H9 (cell line): ENCODE data around the gene FAM174A. TPM values are rescaled to one million over a fixed set of nuclear protein-coding genes. Genes with fewer than 3 reads are reported as not detected.

Experiments used
- DNase-seq: peaks from one replicate; pipeline ENCODE4 v3.0.0-alpha.2; 2017
- H2AFZ ChIP-seq: one replicate; pipeline ENCODE4 v1.6.1; 2013; ENCODE audit warnings: mild to moderate bottlenecking, low read length, control low read depth, moderate library complexity
- H2AK5ac ChIP-seq: 2 replicates; pipeline ENCODE4 v1.6.1; 2013; ENCODE audit warnings: low read length, control low read depth, mixed read lengths; ENCODE audit not compliant: insufficient read length
- H2BK120ac ChIP-seq: one replicate; pipeline ENCODE4 v1.6.1; 2013; ENCODE audit warnings: low read depth, mild to moderate bottlenecking, low read length, control low read depth, inconsistent platforms; ENCODE audit not compliant: poor library complexity, severe bottlenecking
- H2BK12ac ChIP-seq: 2 replicates; pipeline ENCODE4 v1.6.1; 2013; ENCODE audit warnings: low read length, control low read depth, mixed read lengths, low read depth; ENCODE audit not compliant: insufficient read length
- H2BK15ac ChIP-seq: 2 replicates; pipeline ENCODE4 v1.6.1; 2013; ENCODE audit warnings: low read depth, low read length, control low read depth
- H2BK20ac ChIP-seq: one replicate; pipeline ENCODE4 v1.6.1; 2013; ENCODE audit warnings: low read depth, mild to moderate bottlenecking, low read length, control low read depth, inconsistent platforms; ENCODE audit not compliant: poor library complexity, severe bottlenecking
- H2BK5ac ChIP-seq: 2 replicates; pipeline ENCODE4 v1.6.1; 2013; ENCODE audit warnings: low read length, control low read depth, mixed read lengths; ENCODE audit not compliant: insufficient read length
- H3K14ac ChIP-seq: 2 replicates; pipeline ENCODE4 v1.6.1; 2013; ENCODE audit warnings: low read length, control low read depth; ENCODE audit not compliant: insufficient read depth
- H3K18ac ChIP-seq: 2 replicates; pipeline ENCODE4 v1.6.1; 2013; ENCODE audit warnings: low read depth, mild to moderate bottlenecking, mixed read lengths, low read length, control low read depth; ENCODE audit not compliant: insufficient read length
- H3K23ac ChIP-seq: 2 replicates; pipeline ENCODE4 v1.6.1; 2013; ENCODE audit warnings: low read length, control low read depth, mixed read lengths, low read depth; ENCODE audit not compliant: insufficient read length
- H3K23me2 ChIP-seq: 2 replicates; pipeline ENCODE4 v1.6.1; 2013; ENCODE audit warnings: low read depth, mild to moderate bottlenecking, mixed read lengths, low read length, control low read depth; ENCODE audit not compliant: insufficient read length, poor library complexity, severe bottlenecking
- H3K27ac ChIP-seq: 2 replicates; pipeline ENCODE4 v1.5.1; 2013; ENCODE audit warnings: low read length, control low read depth, mixed read lengths, low read depth; ENCODE audit not compliant: insufficient read length
- H3K27me3 ChIP-seq: 2 replicates; pipeline ENCODE4 v1.6.1; 2013; ENCODE audit warnings: low read length, control low read depth, inconsistent platforms; ENCODE audit not compliant: insufficient read depth
- H3K4ac ChIP-seq: 2 replicates; pipeline ENCODE4 v1.6.1; 2013; ENCODE audit warnings: low read depth, mild to moderate bottlenecking, control low read depth, inconsistent platforms, low read length, moderate library complexity
- H3K4me1 ChIP-seq: 2 replicates; pipeline ENCODE4 v1.6.1; 2013; ENCODE audit warnings: low read length, control low read depth, inconsistent platforms; ENCODE audit not compliant: insufficient read depth
- H3K4me2 ChIP-seq: 2 replicates; pipeline ENCODE4 v1.6.1; 2013; ENCODE audit warnings: low read length, control low read depth, mixed read lengths; ENCODE audit not compliant: insufficient read length, insufficient read depth
- H3K56ac ChIP-seq: 2 replicates; pipeline ENCODE4 v1.6.1; 2013; ENCODE audit warnings: low read depth, mild to moderate bottlenecking, mixed read lengths, low read length, control low read depth; ENCODE audit not compliant: insufficient read length
- H3K79me1 ChIP-seq: 2 replicates; pipeline ENCODE4 v1.6.1; 2013; ENCODE audit warnings: low read depth, mild to moderate bottlenecking, moderate library complexity, low read length, control low read depth, inconsistent platforms; ENCODE audit not compliant: insufficient read depth, poor library complexity, severe bottlenecking
- H3K79me2 ChIP-seq: 2 replicates; pipeline ENCODE4 v1.6.1; 2013; ENCODE audit warnings: low read length, control low read depth, inconsistent platforms; ENCODE audit not compliant: insufficient read depth
- H3K9ac ChIP-seq: 2 replicates; pipeline ENCODE4 v1.6.1; 2013; ENCODE audit warnings: low read length, control low read depth, mixed read lengths; ENCODE audit not compliant: insufficient read length; ENCODE audit errors: extremely low read depth
- H3K9me3 ChIP-seq: one replicate; pipeline ENCODE4 v1.6.1; 2013; ENCODE audit warnings: low read depth, low read length, inconsistent platforms; ENCODE audit not compliant: control insufficient read depth
- H3T11ph ChIP-seq: one replicate; pipeline ENCODE4 v1.6.1; 2013; ENCODE audit warnings: mild to moderate bottlenecking, low read length, control low read depth, inconsistent platforms
- H4K20me1 ChIP-seq: one replicate; pipeline ENCODE4 v1.6.1; 2013; ENCODE audit not compliant: control insufficient read depth, insufficient read length, insufficient read depth
- H4K5ac ChIP-seq: 2 replicates; pipeline ENCODE4 v1.6.1; 2013; ENCODE audit warnings: low read depth, mild to moderate bottlenecking, mixed read lengths, low read length, control low read depth; ENCODE audit not compliant: insufficient read length
- H4K8ac ChIP-seq: replicated peaks from 2 replicates; pipeline ENCODE4 v1.6.1; 2013; ENCODE audit warnings: low read length, control low read depth, mixed read lengths, low read depth; ENCODE audit not compliant: insufficient read length
- H4K91ac ChIP-seq: 2 replicates; pipeline ENCODE4 v1.6.1; 2013; ENCODE audit warnings: low read depth, mild to moderate bottlenecking, moderate library complexity, mixed read lengths, low read length, control low read depth; ENCODE audit not compliant: insufficient read length
- H3K27ac Mint-ChIP-seq, 3 experiments: 2 replicates in 2 of 3; 3 replicates in 1 of 3; pipeline ENCODE4 v1.8.0; 2020 to 2021; ENCODE audit warnings: mixed read lengths in 3 of 3, mild to moderate bottlenecking in 1 of 3, moderate library complexity in 1 of 3
- H3K27me3 Mint-ChIP-seq: 2 replicates; pipeline ENCODE4 v1.8.0; 2021; ENCODE audit warnings: low read depth, mild to moderate bottlenecking, moderate library complexity, mixed read lengths
- H3K36me3 Mint-ChIP-seq, 3 experiments: 2 replicates in 2 of 3; 3 replicates in 1 of 3; pipeline ENCODE4 v1.8.0; 2020 to 2021; ENCODE audit warnings: low read depth in 3 of 3, mixed read lengths in 3 of 3; ENCODE audit not compliant: insufficient read depth in 1 of 3
- H3K4me1 Mint-ChIP-seq, 2 experiments: 2 replicates each; pipeline ENCODE4 v1.8.0; 2020; ENCODE audit warnings: mixed read lengths in 2 of 2
- H3K4me3 Mint-ChIP-seq, 2 experiments: 2 replicates in 1 of 2; 3 replicates in 1 of 2; pipeline ENCODE4 v1.8.0; 2020 to 2021; ENCODE audit warnings: mild to moderate bottlenecking in 2 of 2, mixed read lengths in 2 of 2, moderate library complexity in 1 of 2
- H3K9me3 Mint-ChIP-seq, 2 experiments: 2 replicates in 1 of 2; 3 replicates in 1 of 2; pipeline ENCODE4 v1.8.0; 2020; ENCODE audit warnings: mild to moderate bottlenecking in 2 of 2, mixed read lengths in 2 of 2, moderate library complexity in 1 of 2
- CTCF ChIP-seq: fragments of 200-600 bp; sonication (generic); conservative IDR thresholded peaks from 3 replicates; pipeline ENCODE4 v1.8.0; 2021; ENCODE audit warnings: antibody characterized with exemption, mild to moderate bottlenecking
- WGBS: extraction: QIAGEN DNeasy Blood & Tissue Kit; methylation state at CpG from one replicate; pipeline ENCODE4 v1.1.7; 2013; ENCODE audit warnings: missing lambda C conversion rate, low lambda C conversion rate, mixed read lengths; ENCODE audit not compliant: insufficient read length; ENCODE audit errors: extremely low coverage; 5-methylcytosine and 5-hydroxymethylcytosine counted together
- total RNA-seq: library from RNA; stranded (reverse); gene quantifications from 2 replicates; pipeline ENCODE4 v1.2.1, GENCODE V29; 2021

FAM174A gene
- total RNA-seq, 1 experiment from 2014 or later: 4.3 TPM

- Histone ChIP-seq H3K79me1 (no peaks in the 10 kb centered on the region), H4K8ac (no peak overlapping the region), H4K20me1 (no peaks in the 10 kb centered on the region), H3K27ac (no peak overlapping the region), H2BK5ac (no peak overlapping the region), H3K23ac (no peak overlapping the region), H3K56ac (no peak overlapping the region), H2BK120ac (no peak overlapping the region), H2BK12ac (no peak overlapping the region), H2BK20ac (no peak overlapping the region), H3K9me3 (no peaks in the 10 kb centered on the region), H2BK15ac (no peak overlapping the region), H3K4ac (no peak overlapping the region), H3K14ac (no peak overlapping the region), H3K27me3 (no peaks in the 10 kb centered on the region), H3K4me2 (no peak overlapping the region), H4K91ac (no peak overlapping the region), H3K18ac (no peak overlapping the region), H3T11ph (no peak overlapping the region), H3K23me2 (no peaks in the 10 kb centered on the region), H3K79me2 (no peaks in the 10 kb centered on the region), H2AFZ (no peak overlapping the region), H4K5ac (no peak overlapping the region), H2AK5ac (no peak overlapping the region), H3K4me1 (no peaks in the 10 kb centered on the region), H3K9ac (no peak overlapping the region)
- DNase-seq: no peak
- peaks cover 2% of the 10 kb centered on the region in 2 experiments; a peak in 2 of 5 replicates for H3K9me3 Mint-ChIP-seq
- H3K36me3 Mint-ChIP-seq: peaks cover 0 to 2% (median 0%) of the 10 kb centered on the region in 3 experiments; a peak in 5 of 7 replicates
- H3K4me3 Mint-ChIP-seq: no peak overlapping the region
- H3K27ac Mint-ChIP-seq: no peak overlapping the region
- no peak for TF ChIP-seq CTCF
- H3K4me1 Mint-ChIP-seq: no peaks in the 10 kb centered on the region
- no peaks in the 10 kb centered on the region for H3K27me3 Mint-ChIP-seq
- WGBS: no CpG with 5 or more reads among the region's 1 CpG
Observed at GRCh38 chr5:100550531-100551051, 15.4 kb downstream of the FAM174A start.
